Liver (tissue), 3 donors: ENCODE measurements around the gene ARL17B.
"Not testable (repeated sequence)": the region's sequence is repeated elsewhere in the genome, so short reads cannot be mapped to it uniquely, and the experiment has no call there.

Experiments
- ATF3 ChIP-seq: IDR thresholded peaks from 2 replicates; pipeline ENCODE4 v1.6.1; 2016; ENCODE audit warnings: antibody characterized with exemption
- CTCF ChIP-seq: fragments of 150-350 bp; IDR thresholded peaks from 2 replicates; pipeline ENCODE4 v1.5.1; 2017; ENCODE audit warnings: improper control_type of control experiment, low read depth, low read length; ENCODE audit not compliant: missing input control
- EGR1 ChIP-seq, 2 donors: IDR thresholded peaks; 2 replicates each; pipeline ENCODE4 v1.6.1; 2016 to 2018; ENCODE audit warnings: antibody characterized with exemption in 2 of 2, low read depth in 2 of 2
- FOXA2 ChIP-seq: IDR thresholded peaks from 2 replicates; pipeline ENCODE4 v1.6.1; 2016; ENCODE audit warnings: antibody characterized with exemption
- HNF4A ChIP-seq, 2 donors: conservative IDR thresholded peaks; 2 replicates each; pipeline ENCODE4 v1.6.1; 2016; ENCODE audit warnings: antibody characterized with exemption in 2 of 2, mild to moderate bottlenecking in 2 of 2
- MAX ChIP-seq: IDR thresholded peaks from 2 replicates; pipeline ENCODE4 v1.6.1; 2016; ENCODE audit warnings: antibody characterized with exemption
- YY1 ChIP-seq: IDR thresholded peaks from 2 replicates; pipeline ENCODE4 v1.6.1; 2016; ENCODE audit warnings: antibody characterized with exemption, mild to moderate bottlenecking
- TF ChIP-seq, protein P1 (sequence below): IDR thresholded peaks from 2 replicates; pipeline ENCODE4 v1.6.1; 2016; ENCODE audit warnings: antibody characterized with exemption
- donor health status: healthy.
- donor health status: healthy.

GRCh38 chr17:46407155-46407554 is 45.6 kb upstream of the ARL17B start:
- TF ChIP-seq CTCF; ATF3; HNF4A (conservative IDR thresholded peaks at IDR 0.05); EGR1 (IDR thresholded peaks at IDR 0.05; ENCODE audit: low read depth in 2 of 2); YY1; MAX; FOXA2: not testable (repeated sequence)
- TF ChIP-seq, protein P1, sequence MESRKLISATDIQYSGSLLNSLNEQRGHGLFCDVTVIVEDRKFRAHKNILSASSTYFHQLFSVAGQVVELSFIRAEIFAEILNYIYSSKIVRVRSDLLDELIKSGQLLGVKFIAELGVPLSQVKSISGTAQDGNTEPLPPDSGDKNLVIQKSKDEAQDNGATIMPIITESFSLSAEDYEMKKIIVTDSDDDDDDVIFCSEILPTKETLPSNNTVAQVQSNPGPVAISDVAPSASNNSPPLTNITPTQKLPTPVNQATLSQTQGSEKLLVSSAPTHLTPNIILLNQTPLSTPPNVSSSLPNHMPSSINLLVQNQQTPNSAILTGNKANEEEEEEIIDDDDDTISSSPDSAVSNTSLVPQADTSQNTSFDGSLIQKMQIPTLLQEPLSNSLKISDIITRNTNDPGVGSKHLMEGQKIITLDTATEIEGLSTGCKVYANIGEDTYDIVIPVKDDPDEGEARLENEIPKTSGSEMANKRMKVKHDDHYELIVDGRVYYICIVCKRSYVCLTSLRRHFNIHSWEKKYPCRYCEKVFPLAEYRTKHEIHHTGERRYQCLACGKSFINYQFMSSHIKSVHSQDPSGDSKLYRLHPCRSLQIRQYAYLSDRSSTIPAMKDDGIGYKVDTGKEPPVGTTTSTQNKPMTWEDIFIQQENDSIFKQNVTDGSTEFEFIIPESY: not testable (repeated sequence)
